ENCODE measurements around the gene NCKAP5L.

The NCKAP5L gene

DNA sequence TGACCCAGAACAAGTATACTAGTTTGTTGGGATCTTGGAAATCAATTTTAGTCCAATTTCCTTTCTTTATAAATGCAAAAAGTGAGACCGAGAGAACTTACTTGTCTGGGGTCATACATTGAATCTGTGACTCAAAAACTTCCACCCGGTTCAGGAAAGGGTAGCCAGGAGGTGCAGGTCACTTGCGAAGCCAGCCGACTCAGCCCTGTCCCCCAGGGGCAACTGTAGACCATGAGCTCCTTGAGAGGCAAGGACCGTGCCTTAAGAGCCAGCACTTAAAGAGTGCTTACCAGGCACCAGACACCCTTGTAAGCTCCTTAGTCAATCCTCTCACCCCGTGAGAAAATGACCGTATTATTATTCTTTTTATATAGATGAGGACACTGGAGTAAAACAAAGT lies 15.2 kb upstream of the NCKAP5L start:
- no peak for DNase-seq (ENCODE audit: low spot score)
- TF ChIP-seq, protein P1, sequence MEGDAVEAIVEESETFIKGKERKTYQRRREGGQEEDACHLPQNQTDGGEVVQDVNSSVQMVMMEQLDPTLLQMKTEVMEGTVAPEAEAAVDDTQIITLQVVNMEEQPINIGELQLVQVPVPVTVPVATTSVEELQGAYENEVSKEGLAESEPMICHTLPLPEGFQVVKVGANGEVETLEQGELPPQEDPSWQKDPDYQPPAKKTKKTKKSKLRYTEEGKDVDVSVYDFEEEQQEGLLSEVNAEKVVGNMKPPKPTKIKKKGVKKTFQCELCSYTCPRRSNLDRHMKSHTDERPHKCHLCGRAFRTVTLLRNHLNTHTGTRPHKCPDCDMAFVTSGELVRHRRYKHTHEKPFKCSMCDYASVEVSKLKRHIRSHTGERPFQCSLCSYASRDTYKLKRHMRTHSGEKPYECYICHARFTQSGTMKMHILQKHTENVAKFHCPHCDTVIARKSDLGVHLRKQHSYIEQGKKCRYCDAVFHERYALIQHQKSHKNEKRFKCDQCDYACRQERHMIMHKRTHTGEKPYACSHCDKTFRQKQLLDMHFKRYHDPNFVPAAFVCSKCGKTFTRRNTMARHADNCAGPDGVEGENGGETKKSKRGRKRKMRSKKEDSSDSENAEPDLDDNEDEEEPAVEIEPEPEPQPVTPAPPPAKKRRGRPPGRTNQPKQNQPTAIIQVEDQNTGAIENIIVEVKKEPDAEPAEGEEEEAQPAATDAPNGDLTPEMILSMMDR (IDR thresholded peaks at IDR 0.05; ENCODE audit: extremely low read depth, missing control alignments): no peak

DNA sequence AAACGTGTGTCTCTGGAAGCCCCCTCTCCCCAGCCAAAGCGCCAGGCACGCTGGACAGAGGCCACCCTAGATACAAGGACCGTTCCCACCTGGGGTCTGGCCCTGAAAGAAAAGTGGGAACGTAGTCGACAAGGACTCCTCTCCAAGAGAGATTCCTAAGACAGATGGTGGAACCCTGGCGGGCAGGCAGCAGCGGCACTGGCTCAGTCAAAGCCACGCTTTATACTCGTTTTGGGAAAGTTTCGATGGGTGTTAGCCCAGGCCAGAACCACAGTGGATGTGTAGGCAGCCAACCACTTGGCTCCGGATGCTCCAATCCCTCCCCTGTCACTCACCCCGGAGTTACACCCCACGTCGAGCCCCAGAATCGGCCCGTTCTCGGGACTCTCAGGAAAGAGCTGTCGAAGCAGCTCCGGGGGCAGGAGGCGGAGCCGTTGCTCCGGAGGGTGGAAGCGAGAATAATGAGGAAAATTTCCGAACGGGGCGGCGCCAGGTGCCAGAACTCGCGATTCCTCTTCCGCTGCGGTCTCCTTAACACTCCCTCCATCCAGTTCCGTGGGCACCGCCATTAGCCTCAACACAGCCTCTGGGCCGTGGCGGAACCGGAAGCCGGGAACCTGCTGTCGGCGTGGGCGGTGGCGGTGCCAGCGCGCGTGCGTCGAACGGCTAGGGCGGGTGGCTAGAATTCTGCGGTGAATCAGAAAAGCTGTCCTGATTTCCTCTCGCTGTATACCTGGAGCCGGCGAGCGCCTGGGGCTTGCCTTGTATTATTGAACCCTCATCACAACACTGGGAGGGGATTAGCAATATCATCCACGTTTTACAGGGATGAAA lies 14.5 kb upstream of the NCKAP5L start, which contains the start of gene BCDIN3D:
Gene BCDIN3D, minus strand, starts transcription at position 588 of the 834 bp plus-strand sequence. Its CDS starts 19 bp downstream, at position 569.
- TF ChIP-seq, protein P1 (IDR thresholded peaks at IDR 0.05; ENCODE audit: extremely low read depth, missing control alignments): no peak
- peak; percentile 88 for DNase-seq (ENCODE audit: low spot score)

DNA sequence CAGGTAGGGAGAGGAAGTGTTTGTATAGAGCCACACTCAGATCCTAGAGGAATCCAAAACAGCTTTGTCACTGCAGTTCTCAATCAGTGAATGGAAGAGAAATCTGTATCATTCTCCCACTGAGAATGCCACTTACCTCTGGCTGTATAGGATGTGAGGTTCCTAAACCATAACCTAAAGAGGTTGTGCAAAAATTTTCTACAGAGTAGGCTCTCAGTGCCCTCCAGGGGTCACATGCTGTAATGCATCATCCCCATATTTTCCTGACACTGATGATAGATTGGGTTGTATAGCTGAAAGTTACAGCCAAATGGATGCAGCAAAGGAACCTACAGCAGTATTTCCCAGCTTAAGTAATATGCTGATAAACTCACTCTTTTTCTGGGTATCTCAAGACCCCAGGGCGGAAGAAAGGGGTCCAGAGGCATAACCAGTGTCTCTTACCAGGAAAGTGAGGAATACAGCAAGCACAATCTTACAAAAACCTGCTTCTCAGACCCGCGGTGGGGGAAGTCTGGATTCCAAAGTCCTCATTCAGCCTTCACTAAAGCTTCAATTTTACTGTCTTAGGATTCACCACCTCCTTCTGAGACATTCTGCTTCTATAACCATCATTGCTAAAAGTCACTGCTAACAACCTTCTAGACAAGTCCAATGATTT lies 10.9 kb upstream of the NCKAP5L start:
- TF ChIP-seq, protein P1 (IDR thresholded peaks at IDR 0.05; ENCODE audit: extremely low read depth, missing control alignments): no peak
- DNase-seq (ENCODE audit: low spot score): peak; percentile 40

DNA sequence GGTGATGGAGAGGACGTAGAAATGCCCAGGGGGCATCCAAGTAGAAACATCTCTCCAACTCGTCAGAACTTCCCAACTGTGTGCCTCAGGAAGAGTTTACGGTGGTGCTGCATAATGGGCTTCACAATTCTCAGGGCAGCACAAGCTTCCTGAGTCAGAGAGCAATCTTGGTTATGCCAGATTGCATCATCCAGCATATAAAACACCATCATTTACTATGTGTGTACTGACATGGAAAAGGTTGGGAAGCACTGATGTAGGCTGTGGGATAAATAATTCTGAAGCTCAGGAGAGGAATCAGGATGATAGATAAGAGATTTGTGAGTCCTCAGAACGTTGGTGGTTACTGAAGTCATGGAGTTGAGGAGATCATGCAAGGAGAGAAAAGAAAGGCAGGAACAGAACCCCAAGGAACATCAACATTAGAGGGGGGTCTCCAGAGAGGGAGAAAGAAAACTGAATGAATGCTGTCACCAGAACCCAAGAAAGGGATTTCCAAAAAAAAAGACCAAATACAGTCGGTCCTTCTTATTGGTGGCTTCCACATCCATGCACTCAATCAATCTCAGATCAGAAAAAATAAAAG lies 4.7 kb upstream of the NCKAP5L start:
- DNase-seq (ENCODE audit: low spot score): no peak
- TF ChIP-seq, protein P1 (IDR thresholded peaks at IDR 0.05; ENCODE audit: extremely low read depth, missing control alignments): no peak

DNA sequence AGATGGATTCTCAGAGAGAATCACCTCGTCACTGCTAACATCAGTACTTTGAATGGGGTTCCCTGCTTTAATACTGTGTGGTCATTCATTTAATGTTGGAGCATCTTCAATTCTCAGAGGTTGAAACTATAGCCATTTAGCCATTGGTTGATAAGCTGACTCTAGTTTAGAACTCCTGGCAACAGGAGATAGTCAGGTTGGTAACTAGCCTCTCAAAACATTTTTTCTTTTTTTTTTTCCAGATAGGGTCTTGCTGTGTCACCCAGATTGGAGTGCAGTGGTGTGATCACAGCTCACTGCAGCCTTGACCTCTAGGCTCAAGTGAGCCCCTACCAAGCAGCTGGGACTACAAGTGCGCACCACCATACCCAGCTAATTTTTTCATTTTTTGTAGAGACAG lies 3.5 kb upstream of the NCKAP5L start:
- DNase-seq (ENCODE audit: low spot score): no peak
- TF ChIP-seq, protein P1 (IDR thresholded peaks at IDR 0.05; ENCODE audit: extremely low read depth, missing control alignments): no peak

DNA sequence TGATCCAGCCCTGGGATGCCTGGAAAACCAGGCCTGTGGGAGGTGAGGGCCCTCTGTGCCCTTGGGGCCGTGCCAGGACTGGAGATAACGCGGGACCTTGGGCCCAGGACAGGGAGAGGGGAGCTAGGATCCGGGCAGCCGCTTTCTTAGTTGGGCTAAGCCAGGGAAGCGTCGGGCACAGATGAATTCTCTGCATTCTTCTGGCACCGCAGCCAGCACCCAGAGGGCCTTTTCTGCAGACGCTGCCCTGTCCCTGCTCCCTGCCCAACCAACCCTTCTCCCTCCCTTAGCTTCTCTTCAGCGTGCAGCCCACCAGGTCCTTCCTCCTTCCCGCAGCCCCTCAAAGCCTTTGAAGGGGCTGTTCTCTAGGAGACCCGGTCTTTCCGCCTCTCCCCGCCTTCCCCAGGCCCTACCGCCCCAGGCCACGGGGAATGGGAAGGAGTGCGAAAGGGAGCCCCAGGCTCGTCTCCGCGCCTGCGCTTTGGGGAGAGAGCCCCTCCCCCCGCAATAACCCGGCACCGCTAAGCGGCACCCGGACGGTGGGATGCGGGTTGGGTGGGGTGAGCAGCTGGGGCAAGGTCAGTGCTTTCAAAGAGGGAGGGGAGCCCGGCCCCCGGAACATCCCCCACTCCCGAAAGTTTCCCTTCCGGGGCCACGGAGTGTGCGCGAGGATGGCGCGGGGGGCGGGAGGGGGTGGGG lies 663 bp downstream of the NCKAP5L start:
- peak; percentile 68 for DNase-seq (ENCODE audit: low spot score)
- TF ChIP-seq, protein P1 (IDR thresholded peaks at IDR 0.05; ENCODE audit: extremely low read depth, missing control alignments): no peak
